Measurements from ENCODE around the gene ANKRA2. TPM values are rescaled to one million over a fixed set of nuclear protein-coding genes. Genes with fewer than 3 reads are reported as not detected.

The ANKRA2 gene
- total and polyA plus RNA-seq, 9 of the 15 experiments (the other 6 are each of a cell fraction or from before 2014, with no cell fraction given): 7.9 to 28.7 (median 12.8) TPM

GRCh38 chr5:73506459-73506955 lies 58.9 kb downstream of the ANKRA2 start (continued):
- TF ChIP-seq ZBTB34 (CRISPR knock-in tag; IDR thresholded peaks at IDR 0.05): no peak
- TF ChIP-seq ZNF3 (CRISPR knock-in tag; IDR thresholded peaks at IDR 0.05): no peak
- no peak for TF ChIP-seq RBM34 (IDR thresholded peaks at IDR 0.05; ENCODE audit: borderline replicate concordance, insufficient read depth, low read length)
- TF ChIP-seq ZNF77 (CRISPR knock-in tag; IDR thresholded peaks at IDR 0.05): no peak
- no peak for TF ChIP-seq ARNT (IDR thresholded peaks at IDR 0.05)
- no peak for TF ChIP-seq GTF3C2 (IDR thresholded peaks at IDR 0.05; ENCODE audit: borderline replicate concordance, extremely low read depth, insufficient read length)
- TF ChIP-seq ZNF518B (CRISPR knock-in tag; IDR thresholded peaks at IDR 0.05): no peak
- no peak for TF ChIP-seq CAMTA2 (CRISPR knock-in tag; conservative IDR thresholded peaks at IDR 0.05)
- TF ChIP-seq U2AF1 (optimal IDR thresholded peaks at IDR 0.05; ENCODE audit: low read depth, low read length): no peak
- 0 out of 2 replicates have a peak, but pooled peaks have one; percentile 10 for TF ChIP-seq ILF3 (IDR thresholded peaks at IDR 0.05; ENCODE audit: borderline replicate concordance)
- TF ChIP-seq TRIM24 (IDR thresholded peaks at IDR 0.05): no peak
- TF ChIP-seq EHMT2 (IDR thresholded peaks at IDR 0.05): no peak
